Measurements from ENCODE around the gene ZYX. TPM values are rescaled to one million over a fixed set of nuclear protein-coding genes. Genes with fewer than 3 reads are reported as not detected.
"Not testable (repeated sequence)": the region's sequence is repeated elsewhere in the genome, so short reads cannot be mapped to it uniquely, and the experiment has no call there.

ZYX gene
- total RNA-seq, 1 donor from 2014 or later: 231 TPM

GRCh38 chr7:143388491-143389101 lies 7.5 kb downstream of the ZYX start:
- intact Hi-C loops (cut with DNase I): no loop called here
- no peak for TF ChIP-seq CTCF (IDR thresholded peaks at IDR 0.05)
- Histone ChIP-seq H3K4me3 (no peak overlapping the region), H3K9me3 (no peaks in the 10 kb centered on the region), H3K36me3 (peaks cover 63% of the 10 kb centered on the region), H3K27me3 (ENCODE audit: low read depth) (no peaks in the 10 kb centered on the region), H3K27ac (no peak overlapping the region), H3K4me1 (peaks cover 77% of the 10 kb centered on the region)
- ATAC-seq (no peak), DNase-seq (no peak)

- Histone ChIP-seq H3K4me1 (peaks cover 72% of the 10 kb centered on the region), H3K36me3 (peaks cover 55% of the 10 kb centered on the region), H3K27me3 (ENCODE audit: low read depth) (no peaks in the 10 kb centered on the region), H3K9me3 (no peaks in the 10 kb centered on the region), H3K4me3 (no peak overlapping the region), H3K27ac (no peak overlapping the region)
- intact Hi-C loops (cut with DNase I): no loop called here
- ATAC-seq (no peak), DNase-seq (no peak)
- no peak for TF ChIP-seq CTCF (IDR thresholded peaks at IDR 0.05)
These were observed 8.4 kb downstream of the ZYX start for GRCh38 chr7:143389316-143390103.

- Histone ChIP-seq H3K4me3 (no peak overlapping the region), H3K27ac (no peak overlapping the region), H3K36me3 (peaks cover 55% of the 10 kb centered on the region), H3K9me3 (no peaks in the 10 kb centered on the region), H3K27me3 (ENCODE audit: low read depth) (no peaks in the 10 kb centered on the region), H3K4me1 (peaks cover 72% of the 10 kb centered on the region)
- no peak for ATAC-seq
- intact Hi-C loops (cut with DNase I): no loop called here
- no peak for DNase-seq
- TF ChIP-seq CTCF (IDR thresholded peaks at IDR 0.05): no peak
These were observed 9.1 kb downstream of the ZYX start for GRCh38 chr7:143390104-143390772.

- H3K9me3 ChIP-seq: no peaks in the 10 kb centered on the region
- H3K27me3 ChIP-seq (ENCODE audit: low read depth): no peaks in the 10 kb centered on the region
- intact Hi-C loops (cut with DNase I): no loop called here
- H3K4me1 ChIP-seq: peaks cover 72% of the 10 kb centered on the region
- peak overlapping the region; percentile 79 for H3K27ac ChIP-seq
- H3K36me3 ChIP-seq: peaks cover 55% of the 10 kb centered on the region
- no peak for ATAC-seq
- H3K4me3 ChIP-seq: no peak overlapping the region
- no peak for DNase-seq
- TF ChIP-seq CTCF (IDR thresholded peaks at IDR 0.05): no peak
These were observed 9.7 kb downstream of the ZYX start for GRCh38 chr7:143390773-143391317.

GRCh38 chr7:143391462-143392404 lies 10.6 kb downstream of the ZYX start:
- Histone ChIP-seq H3K27ac (peak overlapping the region; percentile 79), H3K27me3 (ENCODE audit: low read depth) (no peaks in the 10 kb centered on the region), H3K36me3 (peaks cover 55% of the 10 kb centered on the region), H3K4me3 (no peak overlapping the region), H3K9me3 (no peaks in the 10 kb centered on the region), H3K4me1 (peaks cover 69% of the 10 kb centered on the region)
- intact Hi-C loops (cut with DNase I): no loop called here
- DNase-seq (no peak), ATAC-seq (peak; percentile 40 to 45)
- TF ChIP-seq CTCF (IDR thresholded peaks at IDR 0.05): no peak

- H3K4me1 ChIP-seq: peaks cover 62% of the 10 kb centered on the region
- ATAC-seq; intact Hi-C loops (cut with DNase I); H3K4me3 ChIP-seq; H3K27me3 ChIP-seq (ENCODE audit: low read depth); DNase-seq; H3K9me3 ChIP-seq: not testable (repeated sequence)
- H3K27ac ChIP-seq: peak overlapping the region; percentile 79
- H3K36me3 ChIP-seq: peaks cover 51% of the 10 kb centered on the region
These were observed 11.3 kb downstream of the ZYX start for GRCh38 chr7:143392427-143392826.
